Mucosa of descending colon (tissue), 3 donors: ENCODE measurements around the gene RANBP10. TPM values are rescaled to one million over a fixed set of nuclear protein-coding genes. Genes with fewer than 3 reads are reported as not detected.

Experiments
- ATAC-seq: fragments of 200-7000 bp; cut with Tn5 transposase; one replicate; pipeline ENCODE4 v1.9.1; 2020; ENCODE audit warnings: mild to moderate bottlenecking, moderate library complexity
- DNase-seq, 3 donors: peaks; one replicate each; pipeline ENCODE4 v3.0.0-alpha.2; 2020
- H3K36me3 ChIP-seq: fragments of 200-600 bp; one replicate; pipeline ENCODE4 v1.8.0; 2021; ENCODE audit warnings: low read depth, mild to moderate bottlenecking
- H3K4me1 ChIP-seq: fragments of 200-600 bp; one replicate; pipeline ENCODE4 v1.8.0; 2021; ENCODE audit warnings: low read depth, mild to moderate bottlenecking
- H3K4me3 ChIP-seq: fragments of 200-600 bp; one replicate; pipeline ENCODE4 v1.8.0; 2021; ENCODE audit warnings: mild to moderate bottlenecking
- H3K9me3 ChIP-seq: fragments of 200-600 bp; one replicate; pipeline ENCODE4 v1.8.0; 2021; ENCODE audit warnings: mild to moderate bottlenecking
- CTCF ChIP-seq: fragments of 200-600 bp; IDR thresholded peaks from one replicate; pipeline ENCODE4 v1.8.0; 2022; ENCODE audit warnings: antibody characterized with exemption, mild to moderate bottlenecking
- intact Hi-C, 2 donors: fragments of 100-400 bp; cut with DNase I in 1 of 2; cut with micrococcal nuclease in 1 of 2; formaldehyde crosslinking; loops; one replicate each; pipeline versions ENCODE4 v1.11.0 to v1.11.1; 2022; cut with DNase I, micrococcal nuclease
- total RNA-seq, 3 donors: library from RNA; stranded (reverse); fragmentation: NEBNext Ultra II Directional in 2 of 3; extraction: Animal tissue kit (Norgen Biotek cat#: 25700) in 2 of 3; gene quantifications; one replicate each; pipeline versions ENCODE4 v1.2.1 to v1.2.4, GENCODE V29; 2021 to 2023
- donor health status: DM: no; HTN: no; CAD: no; lungs with moderate emphysema.
- donor health status: DM: no; HTN: no; CAD: no.
- donor health status: DM: no; HTN: yes; CAD: no.

RANBP10 gene
- total RNA-seq, 3 donors from 2014 or later: 19.6 to 24.1 (median 20.6) TPM

- DNase-seq (no peak), ATAC-seq (no peak)
- no peak overlapping the region for H3K4me3 ChIP-seq
- no peak for TF ChIP-seq CTCF
- no peaks in the 10 kb centered on the region for H3K4me1 ChIP-seq
- H3K9me3 ChIP-seq: no peaks in the 10 kb centered on the region
- H3K36me3 ChIP-seq: no peaks in the 10 kb centered on the region
- intact Hi-C loops: no loop called here
These were observed 23.6 kb downstream of the RANBP10 start for GRCh38 chr16:67782567-67783352.

GRCh38 chr16:67781565-67781921 is 24.8 kb downstream of the RANBP10 start:
- intact Hi-C loops: no loop called here
- DNase-seq: no peak
- TF ChIP-seq CTCF: no peak
- H3K4me1 ChIP-seq: no peaks in the 10 kb centered on the region
- no peaks in the 10 kb centered on the region for H3K9me3 ChIP-seq
- ATAC-seq: peak; percentile 17
- no peak overlapping the region for H3K4me3 ChIP-seq
- no peaks in the 10 kb centered on the region for H3K36me3 ChIP-seq

- DNase-seq (peak in 1 of 3 donors; percentile 17), ATAC-seq (peak; percentile 71)
- Histone ChIP-seq H3K4me1 (no peaks in the 10 kb centered on the region), H3K36me3 (no peaks in the 10 kb centered on the region), H3K9me3 (no peaks in the 10 kb centered on the region), H3K4me3 (no peak overlapping the region)
- intact Hi-C loops: no loop called here
- no peak for TF ChIP-seq CTCF
These were observed 25.4 kb downstream of the RANBP10 start for GRCh38 chr16:67780847-67781564.

- intact Hi-C loops: no loop called here
- Histone ChIP-seq H3K4me3 (no peak overlapping the region), H3K36me3 (no peaks in the 10 kb centered on the region), H3K9me3 (no peaks in the 10 kb centered on the region), H3K4me1 (no peaks in the 10 kb centered on the region)
- peak; percentile 47 for ATAC-seq
- TF ChIP-seq CTCF: no peak
- DNase-seq: no peak
These were observed 26.9 kb downstream of the RANBP10 start for GRCh38 chr16:67779256-67780014.

- intact Hi-C loops: no loop called here
- no peaks in the 10 kb centered on the region for H3K4me1 ChIP-seq
- H3K4me3 ChIP-seq: no peak overlapping the region
- no peak for ATAC-seq
- no peak for TF ChIP-seq CTCF
- no peak for DNase-seq
- no peaks in the 10 kb centered on the region for H3K9me3 ChIP-seq
- no peaks in the 10 kb centered on the region for H3K36me3 ChIP-seq
These were observed 31.1 kb downstream of the RANBP10 start for GRCh38 chr16:67775273-67775672.
